D721Med (cell line): ENCODE results near the gene PER3.

ENCODE experiments used
- DNase-seq: peaks from one replicate; pipeline ENCODE4 v3.0.0; 2011; ENCODE audit warnings: low spot score; ENCODE audit not compliant: insufficient read length
- FAIRE-seq: peaks from 2 replicates; lab custom pipeline; 2011; peaks lifted over from hg19 to GRCh38; lab: Jason Lieb, UNC
- TF ChIP-seq, protein P1 (sequence below): IDR thresholded peaks from 2 replicates; pipeline ENCODE4 v1.5.1; 2012; ENCODE audit warnings: mild to moderate bottlenecking, control low read depth; ENCODE audit not compliant: insufficient read depth; ENCODE audit errors: missing control alignments

PER3 gene

DNA sequence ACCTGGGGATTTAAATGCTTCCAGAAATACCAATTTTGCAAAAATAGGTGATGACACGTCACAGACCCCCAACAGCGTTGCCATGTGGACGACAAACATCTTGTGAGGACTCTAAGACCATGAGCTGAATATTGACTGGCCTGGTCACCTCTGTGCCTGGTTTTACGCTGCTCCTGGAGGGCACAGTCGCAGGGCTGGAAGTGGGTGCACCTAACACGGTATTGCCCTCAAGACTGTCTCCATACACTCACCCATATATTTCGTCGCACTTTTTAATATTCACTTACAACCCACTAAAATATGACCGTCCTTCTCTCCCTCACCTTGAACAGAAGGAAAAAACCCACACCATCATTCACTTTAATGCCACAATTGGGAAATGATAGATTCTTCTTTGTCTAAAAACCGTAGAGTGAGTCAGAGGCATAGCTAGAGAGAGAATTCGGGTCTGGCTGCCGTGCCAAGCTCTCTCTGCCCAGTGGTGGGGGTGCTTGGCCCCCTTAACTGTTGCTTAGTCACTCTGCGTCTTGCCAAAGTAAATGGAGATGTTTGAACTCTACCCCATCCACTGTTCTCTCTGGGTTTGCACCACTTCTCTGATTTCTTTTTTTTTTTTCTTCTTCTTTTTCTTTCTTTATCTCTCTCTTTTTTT is 109.6 kb downstream of the PER3 start:
- FAIRE-seq (no peak), DNase-seq (no peak)
- TF ChIP-seq, protein P1, sequence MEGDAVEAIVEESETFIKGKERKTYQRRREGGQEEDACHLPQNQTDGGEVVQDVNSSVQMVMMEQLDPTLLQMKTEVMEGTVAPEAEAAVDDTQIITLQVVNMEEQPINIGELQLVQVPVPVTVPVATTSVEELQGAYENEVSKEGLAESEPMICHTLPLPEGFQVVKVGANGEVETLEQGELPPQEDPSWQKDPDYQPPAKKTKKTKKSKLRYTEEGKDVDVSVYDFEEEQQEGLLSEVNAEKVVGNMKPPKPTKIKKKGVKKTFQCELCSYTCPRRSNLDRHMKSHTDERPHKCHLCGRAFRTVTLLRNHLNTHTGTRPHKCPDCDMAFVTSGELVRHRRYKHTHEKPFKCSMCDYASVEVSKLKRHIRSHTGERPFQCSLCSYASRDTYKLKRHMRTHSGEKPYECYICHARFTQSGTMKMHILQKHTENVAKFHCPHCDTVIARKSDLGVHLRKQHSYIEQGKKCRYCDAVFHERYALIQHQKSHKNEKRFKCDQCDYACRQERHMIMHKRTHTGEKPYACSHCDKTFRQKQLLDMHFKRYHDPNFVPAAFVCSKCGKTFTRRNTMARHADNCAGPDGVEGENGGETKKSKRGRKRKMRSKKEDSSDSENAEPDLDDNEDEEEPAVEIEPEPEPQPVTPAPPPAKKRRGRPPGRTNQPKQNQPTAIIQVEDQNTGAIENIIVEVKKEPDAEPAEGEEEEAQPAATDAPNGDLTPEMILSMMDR = no peak
